H9 (cell line): ENCODE data around the gene SPECC1. TPM values are rescaled to one million over a fixed set of nuclear protein-coding genes. Genes with fewer than 3 reads are reported as not detected.

Source experiments
- DNase-seq: peaks from one replicate; pipeline ENCODE4 v3.0.0-alpha.2; 2017
- H2AFZ ChIP-seq: one replicate; pipeline ENCODE4 v1.6.1; 2013; ENCODE audit warnings: mild to moderate bottlenecking, low read length, control low read depth, moderate library complexity
- H2AK5ac ChIP-seq: 2 replicates; pipeline ENCODE4 v1.6.1; 2013; ENCODE audit warnings: low read length, control low read depth, mixed read lengths; ENCODE audit not compliant: insufficient read length
- H2BK120ac ChIP-seq: one replicate; pipeline ENCODE4 v1.6.1; 2013; ENCODE audit warnings: low read depth, mild to moderate bottlenecking, low read length, control low read depth, inconsistent platforms; ENCODE audit not compliant: poor library complexity, severe bottlenecking
- H2BK12ac ChIP-seq: 2 replicates; pipeline ENCODE4 v1.6.1; 2013; ENCODE audit warnings: low read length, control low read depth, mixed read lengths, low read depth; ENCODE audit not compliant: insufficient read length
- H2BK15ac ChIP-seq: 2 replicates; pipeline ENCODE4 v1.6.1; 2013; ENCODE audit warnings: low read depth, low read length, control low read depth
- H2BK20ac ChIP-seq: one replicate; pipeline ENCODE4 v1.6.1; 2013; ENCODE audit warnings: low read depth, mild to moderate bottlenecking, low read length, control low read depth, inconsistent platforms; ENCODE audit not compliant: poor library complexity, severe bottlenecking
- H2BK5ac ChIP-seq: 2 replicates; pipeline ENCODE4 v1.6.1; 2013; ENCODE audit warnings: low read length, control low read depth, mixed read lengths; ENCODE audit not compliant: insufficient read length
- H3K14ac ChIP-seq: 2 replicates; pipeline ENCODE4 v1.6.1; 2013; ENCODE audit warnings: low read length, control low read depth; ENCODE audit not compliant: insufficient read depth
- H3K18ac ChIP-seq: 2 replicates; pipeline ENCODE4 v1.6.1; 2013; ENCODE audit warnings: low read depth, mild to moderate bottlenecking, mixed read lengths, low read length, control low read depth; ENCODE audit not compliant: insufficient read length
- H3K23ac ChIP-seq: 2 replicates; pipeline ENCODE4 v1.6.1; 2013; ENCODE audit warnings: low read length, control low read depth, mixed read lengths, low read depth; ENCODE audit not compliant: insufficient read length
- H3K23me2 ChIP-seq: 2 replicates; pipeline ENCODE4 v1.6.1; 2013; ENCODE audit warnings: low read depth, mild to moderate bottlenecking, mixed read lengths, low read length, control low read depth; ENCODE audit not compliant: insufficient read length, poor library complexity, severe bottlenecking
- H3K27ac ChIP-seq: 2 replicates; pipeline ENCODE4 v1.5.1; 2013; ENCODE audit warnings: low read length, control low read depth, mixed read lengths, low read depth; ENCODE audit not compliant: insufficient read length
- H3K27me3 ChIP-seq: 2 replicates; pipeline ENCODE4 v1.6.1; 2013; ENCODE audit warnings: low read length, control low read depth, inconsistent platforms; ENCODE audit not compliant: insufficient read depth
- H3K4ac ChIP-seq: 2 replicates; pipeline ENCODE4 v1.6.1; 2013; ENCODE audit warnings: low read depth, mild to moderate bottlenecking, control low read depth, inconsistent platforms, low read length, moderate library complexity
- H3K4me1 ChIP-seq: 2 replicates; pipeline ENCODE4 v1.6.1; 2013; ENCODE audit warnings: low read length, control low read depth, inconsistent platforms; ENCODE audit not compliant: insufficient read depth
- H3K4me2 ChIP-seq: 2 replicates; pipeline ENCODE4 v1.6.1; 2013; ENCODE audit warnings: low read length, control low read depth, mixed read lengths; ENCODE audit not compliant: insufficient read length, insufficient read depth
- H3K56ac ChIP-seq: 2 replicates; pipeline ENCODE4 v1.6.1; 2013; ENCODE audit warnings: low read depth, mild to moderate bottlenecking, mixed read lengths, low read length, control low read depth; ENCODE audit not compliant: insufficient read length
- H3K79me1 ChIP-seq: 2 replicates; pipeline ENCODE4 v1.6.1; 2013; ENCODE audit warnings: low read depth, mild to moderate bottlenecking, moderate library complexity, low read length, control low read depth, inconsistent platforms; ENCODE audit not compliant: insufficient read depth, poor library complexity, severe bottlenecking
- H3K79me2 ChIP-seq: 2 replicates; pipeline ENCODE4 v1.6.1; 2013; ENCODE audit warnings: low read length, control low read depth, inconsistent platforms; ENCODE audit not compliant: insufficient read depth
- H3K9ac ChIP-seq: 2 replicates; pipeline ENCODE4 v1.6.1; 2013; ENCODE audit warnings: low read length, control low read depth, mixed read lengths; ENCODE audit not compliant: insufficient read length; ENCODE audit errors: extremely low read depth
- H3K9me3 ChIP-seq: one replicate; pipeline ENCODE4 v1.6.1; 2013; ENCODE audit warnings: low read depth, low read length, inconsistent platforms; ENCODE audit not compliant: control insufficient read depth
- H3T11ph ChIP-seq: one replicate; pipeline ENCODE4 v1.6.1; 2013; ENCODE audit warnings: mild to moderate bottlenecking, low read length, control low read depth, inconsistent platforms
- H4K20me1 ChIP-seq: one replicate; pipeline ENCODE4 v1.6.1; 2013; ENCODE audit not compliant: control insufficient read depth, insufficient read length, insufficient read depth
- H4K5ac ChIP-seq: 2 replicates; pipeline ENCODE4 v1.6.1; 2013; ENCODE audit warnings: low read depth, mild to moderate bottlenecking, mixed read lengths, low read length, control low read depth; ENCODE audit not compliant: insufficient read length
- H4K8ac ChIP-seq: replicated peaks from 2 replicates; pipeline ENCODE4 v1.6.1; 2013; ENCODE audit warnings: low read length, control low read depth, mixed read lengths, low read depth; ENCODE audit not compliant: insufficient read length
- H4K91ac ChIP-seq: 2 replicates; pipeline ENCODE4 v1.6.1; 2013; ENCODE audit warnings: low read depth, mild to moderate bottlenecking, moderate library complexity, mixed read lengths, low read length, control low read depth; ENCODE audit not compliant: insufficient read length
- H3K27ac Mint-ChIP-seq, 3 experiments: 2 replicates in 2 of 3; 3 replicates in 1 of 3; pipeline ENCODE4 v1.8.0; 2020 to 2021; ENCODE audit warnings: mixed read lengths in 3 of 3, mild to moderate bottlenecking in 1 of 3, moderate library complexity in 1 of 3
- H3K27me3 Mint-ChIP-seq: 2 replicates; pipeline ENCODE4 v1.8.0; 2021; ENCODE audit warnings: low read depth, mild to moderate bottlenecking, moderate library complexity, mixed read lengths
- H3K36me3 Mint-ChIP-seq, 3 experiments: 2 replicates in 2 of 3; 3 replicates in 1 of 3; pipeline ENCODE4 v1.8.0; 2020 to 2021; ENCODE audit warnings: low read depth in 3 of 3, mixed read lengths in 3 of 3; ENCODE audit not compliant: insufficient read depth in 1 of 3
- H3K4me1 Mint-ChIP-seq, 2 experiments: 2 replicates each; pipeline ENCODE4 v1.8.0; 2020; ENCODE audit warnings: mixed read lengths in 2 of 2
- H3K4me3 Mint-ChIP-seq, 2 experiments: 2 replicates in 1 of 2; 3 replicates in 1 of 2; pipeline ENCODE4 v1.8.0; 2020 to 2021; ENCODE audit warnings: mild to moderate bottlenecking in 2 of 2, mixed read lengths in 2 of 2, moderate library complexity in 1 of 2
- H3K9me3 Mint-ChIP-seq, 2 experiments: 2 replicates in 1 of 2; 3 replicates in 1 of 2; pipeline ENCODE4 v1.8.0; 2020; ENCODE audit warnings: mild to moderate bottlenecking in 2 of 2, mixed read lengths in 2 of 2, moderate library complexity in 1 of 2
- WGBS: extraction: QIAGEN DNeasy Blood & Tissue Kit; methylation state at CpG from one replicate; pipeline ENCODE4 v1.1.7; 2013; ENCODE audit warnings: missing lambda C conversion rate, low lambda C conversion rate, mixed read lengths; ENCODE audit not compliant: insufficient read length; ENCODE audit errors: extremely low coverage; 5-methylcytosine and 5-hydroxymethylcytosine counted together
- total RNA-seq: library from RNA; stranded (reverse); gene quantifications from 2 replicates; pipeline ENCODE4 v1.2.1, GENCODE V29; 2021
- TF ChIP-seq, protein P1 (sequence below): fragments of 200-600 bp; sonication (generic); conservative IDR thresholded peaks from 3 replicates; pipeline ENCODE4 v1.8.0; 2021; ENCODE audit warnings: antibody characterized with exemption, mild to moderate bottlenecking

SPECC1 gene
- total RNA-seq, 1 experiment from 2014 or later = 65.7 TPM

DNA sequence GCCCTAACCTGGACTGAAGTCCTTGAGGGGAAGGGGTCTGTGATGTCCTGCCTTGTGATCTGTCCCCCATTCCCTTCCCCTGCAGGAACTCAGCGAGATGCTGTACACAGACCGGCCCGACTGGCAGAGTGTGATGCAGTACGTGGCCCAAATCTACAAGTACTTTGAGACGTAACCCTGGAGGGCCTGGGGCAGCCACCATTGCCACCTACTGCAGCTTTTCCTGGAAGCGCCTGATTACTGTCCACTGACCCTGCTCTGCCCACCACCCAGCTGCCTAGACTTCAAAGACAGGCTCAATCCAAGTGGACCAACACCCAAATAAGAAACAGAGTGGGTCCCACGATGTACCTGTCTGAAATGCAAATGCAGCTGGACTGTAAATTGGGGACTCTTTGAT is 304.7 kb downstream of the SPECC1 start:
- H3T11ph ChIP-seq = no peak overlapping the region
- H3K4ac ChIP-seq = no peak overlapping the region
- H3K14ac ChIP-seq = no peak overlapping the region; the same call in 1 of the 2 replicates
- H3K9ac ChIP-seq = no peak overlapping the region
- no peak overlapping the region for H2BK12ac ChIP-seq
- TF ChIP-seq, protein P1, sequence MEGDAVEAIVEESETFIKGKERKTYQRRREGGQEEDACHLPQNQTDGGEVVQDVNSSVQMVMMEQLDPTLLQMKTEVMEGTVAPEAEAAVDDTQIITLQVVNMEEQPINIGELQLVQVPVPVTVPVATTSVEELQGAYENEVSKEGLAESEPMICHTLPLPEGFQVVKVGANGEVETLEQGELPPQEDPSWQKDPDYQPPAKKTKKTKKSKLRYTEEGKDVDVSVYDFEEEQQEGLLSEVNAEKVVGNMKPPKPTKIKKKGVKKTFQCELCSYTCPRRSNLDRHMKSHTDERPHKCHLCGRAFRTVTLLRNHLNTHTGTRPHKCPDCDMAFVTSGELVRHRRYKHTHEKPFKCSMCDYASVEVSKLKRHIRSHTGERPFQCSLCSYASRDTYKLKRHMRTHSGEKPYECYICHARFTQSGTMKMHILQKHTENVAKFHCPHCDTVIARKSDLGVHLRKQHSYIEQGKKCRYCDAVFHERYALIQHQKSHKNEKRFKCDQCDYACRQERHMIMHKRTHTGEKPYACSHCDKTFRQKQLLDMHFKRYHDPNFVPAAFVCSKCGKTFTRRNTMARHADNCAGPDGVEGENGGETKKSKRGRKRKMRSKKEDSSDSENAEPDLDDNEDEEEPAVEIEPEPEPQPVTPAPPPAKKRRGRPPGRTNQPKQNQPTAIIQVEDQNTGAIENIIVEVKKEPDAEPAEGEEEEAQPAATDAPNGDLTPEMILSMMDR = no peak
- H3K27ac ChIP-seq = no peak overlapping the region
- no peak overlapping the region for H3K56ac ChIP-seq
- H2BK120ac ChIP-seq = no peak overlapping the region
- no peaks in the 10 kb centered on the region for H3K4me1 ChIP-seq
- no peak overlapping the region for H4K91ac ChIP-seq
- Mint-ChIP-seq H3K27ac (peak overlapping the region in 1 of 3 experiments; percentile 65; a peak in 3 of 7 replicates), H3K4me1 (no peaks in the 10 kb centered on the region), H3K36me3 (peaks cover 10 to 22% (median 21%) of the 10 kb centered on the region in 3 experiments), H3K27me3 (no peaks in the 10 kb centered on the region), H3K9me3 (no peaks in the 10 kb centered on the region), H3K4me3 (no peak overlapping the region)
- H3K79me2 ChIP-seq = no peaks in the 10 kb centered on the region
- H4K8ac ChIP-seq = no peak overlapping the region
- H2BK5ac ChIP-seq = no peak overlapping the region
- H3K23me2 ChIP-seq = no peaks in the 10 kb centered on the region
- no peak overlapping the region for H3K23ac ChIP-seq
- WGBS = no CpG with 5 or more reads among the region's 7 CpGs
- H4K20me1 ChIP-seq = no peaks in the 10 kb centered on the region
- H3K27me3 ChIP-seq = no peaks in the 10 kb centered on the region
- H3K4me2 ChIP-seq = no peak overlapping the region
- no peak for DNase-seq
- no peak overlapping the region for H2BK15ac ChIP-seq
- H3K18ac ChIP-seq = no peak overlapping the region
- H2AFZ ChIP-seq = no peak overlapping the region
- H3K79me1 ChIP-seq = no peaks in the 10 kb centered on the region
- H3K9me3 ChIP-seq = no peaks in the 10 kb centered on the region
- H2BK20ac ChIP-seq = no peak overlapping the region
- no peak overlapping the region for H2AK5ac ChIP-seq
- no peak overlapping the region for H4K5ac ChIP-seq
